HFFc6 (cell line): ENCODE measurements around the gene B4GALNT1. TPM values are rescaled to one million over a fixed set of nuclear protein-coding genes. Genes with fewer than 3 reads are reported as not detected.
"Not testable (repeated sequence)": the region's sequence is repeated elsewhere in the genome, so short reads cannot be mapped to it uniquely, and the experiment has no call there.

Source experiments
- DNase-seq: peaks from one replicate; pipeline ENCODE4 v3.0.0-alpha.2; 2018
- H3K27ac Mint-ChIP-seq: 2 replicates; pipeline ENCODE4 v1.8.0; 2020; ENCODE audit warnings: mild to moderate bottlenecking, mixed read lengths
- H3K27me3 Mint-ChIP-seq: 2 replicates; pipeline ENCODE4 v1.8.0; 2021; ENCODE audit warnings: mild to moderate bottlenecking, moderate library complexity, mixed read lengths; ENCODE audit not compliant: insufficient read depth
- H3K36me3 Mint-ChIP-seq: 2 replicates; pipeline ENCODE4 v1.8.0; 2021; ENCODE audit warnings: low read depth, mixed read lengths
- H3K4me1 Mint-ChIP-seq: 2 replicates; pipeline ENCODE4 v1.8.0; 2020; ENCODE audit warnings: low read depth, mixed read lengths
- H3K4me3 Mint-ChIP-seq: 2 replicates; pipeline ENCODE4 v1.8.0; 2020; ENCODE audit warnings: mild to moderate bottlenecking, moderate library complexity, mixed read lengths
- H3K9me3 Mint-ChIP-seq: 2 replicates; pipeline ENCODE4 v1.8.0; 2020; ENCODE audit warnings: mild to moderate bottlenecking, mixed read lengths
- CTCF ChIP-seq: fragments of 200-600 bp; sonication (generic); IDR thresholded peaks from 2 replicates; pipeline ENCODE4 v1.5.0; 2021; ENCODE audit warnings: antibody characterized with exemption, mild to moderate bottlenecking
- long read RNA-seq: library from polyadenylated mRNA; unstranded; transcript quantifications from one replicate; pipeline ENCODE4 v2.0.0, GENCODE V29; 2019
- total RNA-seq, 6 experiments: library from RNA; stranded (reverse); fragmentation: NEBNext Ultra II Directional; extraction: Animal tissue kit (Norgen Biotek cat#: 25700); gene quantifications; 2 replicates in 1 of 6; 3 replicates in 5 of 6; pipeline ENCODE4 v1.2.3, GENCODE V29; 2021

Gene B4GALNT1
- 1 to 10 TPM; 1.4 to 3.1 (median 2.3) TPM for total RNA-seq
- long read RNA-seq, partial matches to known transcripts = 0 of 1 reads
- long read RNA-seq, other reads (novel, unspliced or antisense) = 0 of 1 reads

GRCh38 chr12:57632958-57633840 is at the start of gene B4GALNT1:
TSS of gene B4GALNT1 (minus strand) at chr12:57633201. CDS start at chr12:57632132, 1,069 bp downstream.
- no peaks in the 10 kb centered on the region for H3K9me3 Mint-ChIP-seq
- peak within 1 kb of the TSS; percentile 70 for H3K4me3 Mint-ChIP-seq
- peak; percentile 88 for TF ChIP-seq CTCF
- DNase-seq = peak; percentile 13
- no peaks in the 10 kb centered on the region for H3K36me3 Mint-ChIP-seq
- H3K27me3 Mint-ChIP-seq = peaks cover 10% of the 10 kb centered on the region
- H3K27ac Mint-ChIP-seq = no peak within 1 kb of the TSS
- peaks cover 6% of the 10 kb centered on the region for H3K4me1 Mint-ChIP-seq

GRCh38 chr12:57679697-57680096 is 46.7 kb upstream of the B4GALNT1 start:
- H3K36me3 Mint-ChIP-seq = no peaks in the 10 kb centered on the region
- H3K4me1 Mint-ChIP-seq = peaks cover 10% of the 10 kb centered on the region; the same call in 1 of the 2 replicates
- no peak for DNase-seq
- no peak for TF ChIP-seq CTCF
- peaks cover 8% of the 10 kb centered on the region; the same call in 1 of the 2 replicates for H3K27me3 Mint-ChIP-seq
- no peak overlapping the region for H3K4me3 Mint-ChIP-seq
- no peaks in the 10 kb centered on the region; the same call in 1 of the 2 replicates for H3K9me3 Mint-ChIP-seq
- no peak overlapping the region for H3K27ac Mint-ChIP-seq

- DNase-seq, H3K27ac Mint-ChIP-seq, H3K9me3 Mint-ChIP-seq, H3K4me1 Mint-ChIP-seq, H3K4me3 Mint-ChIP-seq, H3K36me3 Mint-ChIP-seq: not testable (repeated sequence)
- peaks cover 17% of the 10 kb centered on the region for H3K27me3 Mint-ChIP-seq
These were observed 44.9 kb upstream of the B4GALNT1 start for GRCh38 chr12:57677947-57678346.

GRCh38 chr12:57674691-57675090 is 41.7 kb upstream of the B4GALNT1 start:
- no peak overlapping the region for H3K4me3 Mint-ChIP-seq
- DNase-seq = no peak
- H3K27ac Mint-ChIP-seq = no peak overlapping the region
- peaks cover 27% of the 10 kb centered on the region for H3K27me3 Mint-ChIP-seq
- H3K36me3 Mint-ChIP-seq = no peaks in the 10 kb centered on the region
- no peaks in the 10 kb centered on the region for H3K4me1 Mint-ChIP-seq
- TF ChIP-seq CTCF = no peak
- H3K9me3 Mint-ChIP-seq = no peaks in the 10 kb centered on the region

- Mint-ChIP-seq H3K4me1 (no peaks in the 10 kb centered on the region), H3K4me3 (no peak overlapping the region), H3K27ac (no peak overlapping the region), H3K36me3 (no peaks in the 10 kb centered on the region), H3K27me3 (peaks cover 22% of the 10 kb centered on the region), H3K9me3 (no peaks in the 10 kb centered on the region)
- TF ChIP-seq CTCF = no peak
- DNase-seq = no peak
These were observed 39.8 kb upstream of the B4GALNT1 start for GRCh38 chr12:57672801-57673200.

GRCh38 chr12:57671811-57672210 is 38.8 kb upstream of the B4GALNT1 start:
- H3K4me1 Mint-ChIP-seq, H3K9me3 Mint-ChIP-seq, H3K4me3 Mint-ChIP-seq, H3K36me3 Mint-ChIP-seq, DNase-seq, H3K27ac Mint-ChIP-seq: not testable (repeated sequence)
- H3K27me3 Mint-ChIP-seq = peaks cover 28% of the 10 kb centered on the region

- H3K27ac Mint-ChIP-seq, H3K4me3 Mint-ChIP-seq, H3K4me1 Mint-ChIP-seq, H3K36me3 Mint-ChIP-seq, DNase-seq, H3K9me3 Mint-ChIP-seq: not testable (repeated sequence)
- peaks cover 31% of the 10 kb centered on the region for H3K27me3 Mint-ChIP-seq
These were observed 36.7 kb upstream of the B4GALNT1 start for GRCh38 chr12:57669691-57670090.
